Body of pancreas (tissue), 4 donors: ENCODE results near the gene HOXA3.
A peak's percentile ranks its signal among the peaks of the same experiment; 100 is the strongest.

Experiments
- POLR2A ChIP-seq, 3 donors: fragments of 450-650 bp; IDR thresholded peaks; one replicate each; pipeline ENCODE4 v1.6.1; 2016; ENCODE audit warnings: antibody characterized with exemption in 3 of 3, mild to moderate bottlenecking in 2 of 3
- TF ChIP-seq, protein P1 (sequence below), 7 experiments: fragments of 450-650 bp in 4 of 7; fragments of 200-600 bp in 3 of 7; sonication (generic) in 3 of 7; IDR thresholded peaks; one replicate each; pipeline ENCODE4 v1.5.1; 2016 to 2019; ENCODE audit warnings: antibody characterized with exemption in 7 of 7

DNA sequence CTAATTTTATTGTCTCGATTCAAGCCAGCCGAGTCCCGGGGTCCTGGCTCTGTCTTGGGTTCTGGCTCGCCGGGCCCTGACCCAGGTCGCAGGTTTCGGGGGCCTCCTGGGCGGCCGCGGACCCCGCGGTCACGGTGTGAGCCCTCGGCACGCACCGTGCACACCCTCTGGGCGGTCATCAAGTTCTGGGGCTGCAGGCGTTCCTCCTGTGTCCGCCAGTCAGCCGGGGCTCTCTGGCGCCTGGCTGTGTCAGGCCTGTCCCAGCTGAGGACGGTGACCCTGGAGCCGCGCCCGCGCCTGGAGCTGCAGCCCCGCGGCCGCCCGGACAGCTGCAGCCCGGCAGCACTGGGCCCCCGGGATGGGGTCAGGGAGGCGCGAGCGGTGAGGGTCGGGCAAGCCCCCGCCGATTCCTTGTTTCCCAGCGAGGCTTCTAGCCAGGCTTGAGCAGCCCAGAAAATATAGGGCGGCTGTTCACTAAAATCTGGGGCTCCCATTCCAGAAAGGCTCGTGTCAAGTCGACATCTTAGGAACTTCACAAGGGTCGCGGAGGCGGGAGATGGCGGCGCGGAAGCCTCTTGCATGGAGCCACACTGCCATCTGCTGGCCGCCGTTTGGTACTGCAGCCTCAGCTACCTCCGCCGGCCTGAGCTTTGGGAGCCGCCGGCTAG is 8.3 kb upstream of the HOXA3 start:
- TF ChIP-seq, protein P1, sequence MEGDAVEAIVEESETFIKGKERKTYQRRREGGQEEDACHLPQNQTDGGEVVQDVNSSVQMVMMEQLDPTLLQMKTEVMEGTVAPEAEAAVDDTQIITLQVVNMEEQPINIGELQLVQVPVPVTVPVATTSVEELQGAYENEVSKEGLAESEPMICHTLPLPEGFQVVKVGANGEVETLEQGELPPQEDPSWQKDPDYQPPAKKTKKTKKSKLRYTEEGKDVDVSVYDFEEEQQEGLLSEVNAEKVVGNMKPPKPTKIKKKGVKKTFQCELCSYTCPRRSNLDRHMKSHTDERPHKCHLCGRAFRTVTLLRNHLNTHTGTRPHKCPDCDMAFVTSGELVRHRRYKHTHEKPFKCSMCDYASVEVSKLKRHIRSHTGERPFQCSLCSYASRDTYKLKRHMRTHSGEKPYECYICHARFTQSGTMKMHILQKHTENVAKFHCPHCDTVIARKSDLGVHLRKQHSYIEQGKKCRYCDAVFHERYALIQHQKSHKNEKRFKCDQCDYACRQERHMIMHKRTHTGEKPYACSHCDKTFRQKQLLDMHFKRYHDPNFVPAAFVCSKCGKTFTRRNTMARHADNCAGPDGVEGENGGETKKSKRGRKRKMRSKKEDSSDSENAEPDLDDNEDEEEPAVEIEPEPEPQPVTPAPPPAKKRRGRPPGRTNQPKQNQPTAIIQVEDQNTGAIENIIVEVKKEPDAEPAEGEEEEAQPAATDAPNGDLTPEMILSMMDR (IDR thresholded peaks at IDR 0.05) = peak; percentile 95 to 100 (median 97)
- TF ChIP-seq POLR2A (IDR thresholded peaks at IDR 0.05) = no peak
